Neuronal stem cell (in vitro differentiated cells): ENCODE data around the gene ZNF783.

Experiments
- DNase-seq: peaks from one replicate; pipeline ENCODE4 v3.0.0-alpha.2; 2013; ENCODE audit warnings: low spot score
- H2AFZ ChIP-seq: one replicate; pipeline ENCODE4 v1.6.1; 2013; ENCODE audit warnings: mild to moderate bottlenecking, low read length, inconsistent platforms
- H2AK5ac ChIP-seq: 2 replicates; pipeline ENCODE4 v1.6.1; 2013; ENCODE audit warnings: low read depth, mild to moderate bottlenecking, inconsistent platforms, low read length, moderate library complexity, mixed read lengths
- H2BK120ac ChIP-seq: 2 replicates; pipeline ENCODE4 v1.6.1; 2013; ENCODE audit warnings: low read depth, mild to moderate bottlenecking, inconsistent platforms, low read length, moderate library complexity, mixed read lengths
- H2BK12ac ChIP-seq: one replicate; pipeline ENCODE4 v1.6.1; 2013; ENCODE audit warnings: low read length, inconsistent platforms
- H2BK15ac ChIP-seq: 2 replicates; pipeline ENCODE4 v1.6.1; 2013; ENCODE audit warnings: mild to moderate bottlenecking, low read length, inconsistent platforms, mixed read lengths
- H2BK5ac ChIP-seq: one replicate; pipeline ENCODE4 v1.6.1; 2013; ENCODE audit warnings: inconsistent platforms, mild to moderate bottlenecking, low read length, moderate library complexity
- H3K14ac ChIP-seq: one replicate; pipeline ENCODE4 v1.6.1; 2013; ENCODE audit warnings: low read length, inconsistent platforms
- H3K18ac ChIP-seq: 2 replicates; pipeline ENCODE4 v1.6.1; 2013; ENCODE audit warnings: low read length, inconsistent platforms
- H3K23ac ChIP-seq: 2 replicates; pipeline ENCODE4 v1.6.1; 2013; ENCODE audit warnings: low read depth, mild to moderate bottlenecking, mixed read lengths, low read length, inconsistent platforms; ENCODE audit not compliant: poor library complexity
- H3K27ac ChIP-seq: replicated peaks from 3 replicates; pipeline ENCODE4 v1.5.1; 2013; ENCODE audit warnings: low read length, inconsistent platforms
- H3K27me3 ChIP-seq, 3 experiments: 2 replicates each; pipeline ENCODE4 v1.6.1; 2013; ENCODE audit warnings: low read length in 3 of 3, mild to moderate bottlenecking in 2 of 3, inconsistent platforms in 1 of 3, low read depth in 1 of 3, mixed read lengths in 1 of 3, moderate library complexity in 1 of 3; ENCODE audit not compliant: control insufficient read depth in 3 of 3, insufficient read depth in 3 of 3
- H3K36me3 ChIP-seq, 2 donors: replicated peaks in 1 of 2; 2 replicates each; pipeline ENCODE4 v1.6.1; 2013; ENCODE audit warnings: low read length in 2 of 2; ENCODE audit not compliant: control insufficient read depth in 2 of 2, insufficient read depth in 2 of 2
- H3K4ac ChIP-seq: 2 replicates; pipeline ENCODE4 v1.6.1; 2013; ENCODE audit warnings: inconsistent platforms, mild to moderate bottlenecking, low read length, moderate library complexity
- H3K4me1 ChIP-seq, 2 donors: 1 replicate in 1 of 2; 2 replicates in 1 of 2; pipeline ENCODE4 v1.6.1; 2013; ENCODE audit warnings: low read length in 2 of 2, low read depth in 1 of 2; ENCODE audit not compliant: control insufficient read depth in 2 of 2, insufficient read depth in 1 of 2
- H3K4me2 ChIP-seq: one replicate; pipeline ENCODE4 v1.6.1; 2013; ENCODE audit warnings: mild to moderate bottlenecking, low read length, inconsistent platforms; ENCODE audit not compliant: insufficient read depth, poor library complexity, severe bottlenecking
- H3K4me3 ChIP-seq, 2 donors: 2 replicates each; pipeline ENCODE4 v1.5.1; 2013; ENCODE audit warnings: low read length in 2 of 2, mild to moderate bottlenecking in 2 of 2, inconsistent platforms in 1 of 2, moderate library complexity in 1 of 2
- H3K79me1 ChIP-seq: one replicate; pipeline ENCODE4 v1.6.1; 2013; ENCODE audit warnings: low read depth, mild to moderate bottlenecking, inconsistent platforms, low read length, moderate library complexity
- H3K9ac ChIP-seq: one replicate; pipeline ENCODE4 v1.6.1; 2013; ENCODE audit warnings: mild to moderate bottlenecking, low read depth, low read length, inconsistent platforms; ENCODE audit not compliant: poor library complexity
- H3K9me3 ChIP-seq, 2 donors: replicated peaks in 1 of 2; 2 replicates each; pipeline versions ENCODE3 to v1.6.1; 2013; ENCODE audit warnings: low read length in 2 of 2, mild to moderate bottlenecking in 2 of 2, inconsistent platforms in 1 of 2, low read depth in 1 of 2, mixed read lengths in 1 of 2, moderate library complexity in 1 of 2; ENCODE audit not compliant: control insufficient read depth in 2 of 2, insufficient read depth in 1 of 2
- H4K8ac ChIP-seq: one replicate; pipeline ENCODE4 v1.6.1; 2013; ENCODE audit warnings: low read depth, mild to moderate bottlenecking, inconsistent platforms, low read length, moderate library complexity
- H4K91ac ChIP-seq: one replicate; pipeline ENCODE4 v1.6.1; 2013; ENCODE audit warnings: low read length, low read depth, mild to moderate bottlenecking, inconsistent platforms; ENCODE audit not compliant: poor library complexity
- WGBS, 2 donors: extraction: QIAGEN DNeasy Blood & Tissue Kit; methylation state at CpG; one replicate each; pipeline ENCODE4 v1.1.7; 2013; ENCODE audit warnings: missing lambda C conversion rate in 2 of 2, mixed read lengths in 1 of 2; ENCODE audit not compliant: insufficient read length in 2 of 2, insufficient replicate concordance in 1 of 2; ENCODE audit errors: extremely low coverage in 2 of 2; 5-methylcytosine and 5-hydroxymethylcytosine counted together

Gene ZNF783

DNA sequence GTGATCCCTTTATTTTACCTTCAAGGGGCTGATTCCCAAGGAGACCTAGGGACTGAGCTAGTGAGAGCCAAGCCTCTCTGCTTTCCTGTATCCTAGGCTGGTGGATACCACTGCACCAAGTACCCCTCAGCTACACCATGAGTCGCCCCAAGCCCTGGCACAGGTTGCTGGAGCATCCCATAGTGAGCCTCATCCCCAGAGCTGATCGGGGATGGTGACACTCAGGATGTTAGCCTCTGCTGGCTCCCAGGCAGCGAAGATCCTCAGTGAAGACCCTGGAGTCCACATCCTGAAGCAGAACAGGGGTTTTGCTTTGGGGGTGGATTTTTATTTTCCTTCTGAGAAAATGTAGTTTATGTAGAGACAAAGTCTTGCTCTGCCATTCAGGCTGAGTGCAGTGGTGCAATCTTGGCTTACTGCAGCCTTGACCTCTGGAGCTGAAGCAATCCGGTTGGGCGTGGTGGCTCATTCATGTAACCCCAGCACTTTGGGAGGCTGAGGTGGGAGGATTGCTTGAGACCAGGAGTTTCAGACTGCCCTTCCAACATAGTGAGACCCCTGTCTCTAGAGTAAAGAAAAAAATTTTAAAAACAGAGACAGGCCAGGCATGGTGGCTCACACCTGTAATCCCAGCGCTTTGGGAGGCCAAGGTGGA is 35.0 kb upstream of the ZNF783 start:
- no peak overlapping the region for H2BK12ac ChIP-seq
- no peaks in the 10 kb centered on the region for H3K27me3 ChIP-seq
- no peak overlapping the region for H4K91ac ChIP-seq
- no peak overlapping the region for H4K8ac ChIP-seq
- H3K18ac ChIP-seq, result no peak overlapping the region
- no peak overlapping the region for H2AK5ac ChIP-seq
- no peak overlapping the region for H3K4me2 ChIP-seq
- no peak overlapping the region for H3K23ac ChIP-seq
- H3K9ac ChIP-seq, result no peak overlapping the region
- H2BK120ac ChIP-seq, result no peak overlapping the region
- WGBS, 2 donors, result no CpG with 5 or more reads among the region's 6 CpGs
- no peak overlapping the region for H3K27ac ChIP-seq
- H2BK5ac ChIP-seq, result no peak overlapping the region
- no peak for DNase-seq
- H3K36me3 ChIP-seq, result peaks cover 22 to 30% of the 10 kb centered on the region in 2 donors
- H2AFZ ChIP-seq, result no peak overlapping the region
- peaks cover 0 to 6% of the 10 kb centered on the region in 2 donors for H3K4me1 ChIP-seq
- H3K9me3 ChIP-seq, result no peaks in the 10 kb centered on the region
- no peak overlapping the region for H2BK15ac ChIP-seq
- no peak overlapping the region for H3K14ac ChIP-seq
- no peak overlapping the region for H3K4ac ChIP-seq
- peaks cover 2% of the 10 kb centered on the region for H3K79me1 ChIP-seq
- no peak overlapping the region for H3K4me3 ChIP-seq

- Histone ChIP-seq H4K91ac (no peak overlapping the region), H2BK120ac (no peak overlapping the region), H3K27me3 (no peaks in the 10 kb centered on the region), H3K9ac (no peak overlapping the region), H2AK5ac (no peak overlapping the region), H2BK12ac (no peak overlapping the region), H3K4me1 (peaks cover 0 to 6% of the 10 kb centered on the region in 2 donors), H3K4me2 (no peak overlapping the region), H3K23ac (no peak overlapping the region), H3K4ac (no peak overlapping the region), H3K18ac (no peak overlapping the region), H3K14ac (no peak overlapping the region), H4K8ac (no peak overlapping the region), H2AFZ (no peak overlapping the region), H3K9me3 (no peaks in the 10 kb centered on the region), H3K4me3 (no peak overlapping the region), H2BK5ac (no peak overlapping the region), H3K27ac (no peak overlapping the region), H3K79me1 (no peaks in the 10 kb centered on the region), H3K36me3 (peaks cover 17 to 21% of the 10 kb centered on the region in 2 donors), H2BK15ac (no peak overlapping the region)
- no peak for DNase-seq
- WGBS, 2 donors, result no CpG with 5 or more reads among the region's 7 CpGs
These were observed 33.0 kb upstream of the ZNF783 start for GRCh38 chr7:149228831-149229471.

GRCh38 chr7:149229526-149229925 is 32.5 kb upstream of the ZNF783 start:
- DNase-seq, result no peak
- no CpG with 5 or more reads among the region's 6 CpGs for WGBS, 2 donors

DNA sequence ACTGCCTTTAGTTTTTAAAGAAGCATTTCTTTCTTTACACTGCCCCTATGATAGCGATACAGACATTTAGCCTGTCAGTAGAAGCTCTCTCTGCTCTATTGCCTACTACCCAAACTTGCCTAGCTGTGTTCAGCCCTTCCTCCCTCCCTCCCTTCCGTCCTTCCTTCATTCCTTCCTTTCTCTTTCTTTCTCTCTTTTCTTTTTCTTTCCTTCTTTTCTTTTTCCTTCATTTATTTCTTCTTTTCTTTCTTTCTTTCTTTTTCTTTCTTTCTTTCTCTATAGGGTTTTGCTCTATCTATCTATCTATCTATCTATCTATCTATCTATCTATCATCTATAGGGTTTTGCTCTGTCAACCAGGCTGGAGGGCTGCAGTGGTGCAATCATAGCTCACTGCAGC is 29.6 kb upstream of the ZNF783 start:
- H2BK12ac ChIP-seq, result no peak overlapping the region
- H2AK5ac ChIP-seq, result no peak overlapping the region
- H3K4ac ChIP-seq, result no peak overlapping the region
- H3K9me3 ChIP-seq, result no peaks in the 10 kb centered on the region
- no peak overlapping the region for H3K4me2 ChIP-seq
- no peaks in the 10 kb centered on the region for H3K27me3 ChIP-seq
- H4K91ac ChIP-seq, result no peak overlapping the region
- peaks cover 0 to 6% of the 10 kb centered on the region in 2 donors for H3K4me1 ChIP-seq
- H2BK15ac ChIP-seq, result no peak overlapping the region
- no CpG with 5 or more reads among the region's 2 CpGs for WGBS, 2 donors
- no peak overlapping the region for H3K9ac ChIP-seq
- no peak overlapping the region for H2AFZ ChIP-seq
- DNase-seq, result no peak
- no peak overlapping the region for H3K14ac ChIP-seq
- no peaks in the 10 kb centered on the region for H3K36me3 ChIP-seq
- H3K18ac ChIP-seq, result no peak overlapping the region
- peaks cover 1% of the 10 kb centered on the region for H3K79me1 ChIP-seq
- no peak overlapping the region for H3K23ac ChIP-seq
- H3K4me3 ChIP-seq, result no peak overlapping the region
- no peak overlapping the region for H2BK120ac ChIP-seq
- H3K27ac ChIP-seq, result no peak overlapping the region
- no peak overlapping the region for H4K8ac ChIP-seq
- H2BK5ac ChIP-seq, result no peak overlapping the region

More at GRCh38 chr7:149229526-149229925, 32.5 kb upstream of the ZNF783 start:
- Histone ChIP-seq H3K4ac (no peak overlapping the region), H2BK120ac (no peak overlapping the region), H3K9ac (no peak overlapping the region), H3K27ac (no peak overlapping the region), H2BK12ac (no peak overlapping the region), H3K4me3 (no peak overlapping the region), H3K79me1 (peaks cover 1% of the 10 kb centered on the region), H3K9me3 (no peaks in the 10 kb centered on the region), H4K91ac (no peak overlapping the region), H3K27me3 (no peaks in the 10 kb centered on the region), H3K18ac (peak overlapping the region; percentile 29), H3K4me2 (no peak overlapping the region), H3K36me3 (peaks cover 14 to 16% of the 10 kb centered on the region in 2 donors), H3K14ac (no peak overlapping the region), H2AFZ (no peak overlapping the region), H2BK5ac (no peak overlapping the region), H4K8ac (no peak overlapping the region), H2BK15ac (no peak overlapping the region), H3K4me1 (peaks cover 0 to 6% of the 10 kb centered on the region in 2 donors), H3K23ac (no peak overlapping the region), H2AK5ac (no peak overlapping the region)
